Endothelial cell of umbilical vein (primary cell): ENCODE data around the gene DBI. TPM values are rescaled to one million over a fixed set of nuclear protein-coding genes. Genes with fewer than 3 reads are reported as not detected.

Experiments used
- BruUV-seq: library from RNA; stranded (reverse); fragments of 400-500 nt; replicated peaks from 2 replicates; lab custom pipeline; 2021; lab: Mats Ljungman, UMichigan
- CTCF ChIA-PET: fragments of 300-600, 350-600 bp; sonication (Branson Sonifier 250); formaldehyde crosslinking; loops from one replicate; lab custom pipeline; 2021; ENCODE audit warnings: antibody characterized with exemption, inconsistent platforms; lab: Charles Lee
- POLR2A ChIA-PET: fragments of 300-600, 350-600 bp; sonication (Branson Sonifier 250); formaldehyde crosslinking; loops from one replicate; lab custom pipeline; 2021; ENCODE audit warnings: antibody characterized with exemption, inconsistent platforms; lab: Charles Lee
- DNase-seq: peaks from one replicate; pipeline ENCODE4 v3.0.0-alpha.2; 2011; ENCODE audit warnings: low read depth, low spot score
- FAIRE-seq: peaks from 2 replicates; lab custom pipeline; 2011; peaks lifted over from hg19 to GRCh38; lab: Jason Lieb, UNC
- H2AFZ ChIP-seq: 2 replicates; pipeline ENCODE4 v1.6.0; 2012; ENCODE audit warnings: low read depth, low read length, control low read depth, inconsistent platforms
- H3K27ac ChIP-seq: 2 replicates; pipeline ENCODE4 v1.5.1; 2011; ENCODE audit warnings: low read depth, mild to moderate bottlenecking, control low read depth, low read length, moderate library complexity; ENCODE audit not compliant: insufficient read depth
- H3K27me3 ChIP-seq, 2 experiments: 2 replicates each; pipeline versions ENCODE4 v1.6.0 to v1.6.1; 2011; ENCODE audit warnings: low read length in 2 of 2, mixed read lengths in 1 of 2; ENCODE audit not compliant: control insufficient read depth in 2 of 2, insufficient read depth in 2 of 2
- H3K36me3 ChIP-seq, 2 experiments: 2 replicates in 1 of 2; 3 replicates in 1 of 2; pipeline ENCODE4 v1.5.1; 2011; ENCODE audit warnings: low read length in 2 of 2, mild to moderate bottlenecking in 1 of 2, moderate library complexity in 1 of 2; ENCODE audit not compliant: control insufficient read depth in 2 of 2, insufficient read depth in 2 of 2; ENCODE audit errors: extremely low read depth in 1 of 2
- H3K4me1 ChIP-seq: 3 replicates; pipeline ENCODE4 v1.5.1; 2011; ENCODE audit warnings: mild to moderate bottlenecking, low read length; ENCODE audit not compliant: control insufficient read depth, insufficient read depth; ENCODE audit errors: extremely low read depth
- H3K4me2 ChIP-seq: 2 replicates; pipeline ENCODE4 v1.6.1; 2011; ENCODE audit warnings: low read length, control low read depth, mixed read lengths; ENCODE audit not compliant: insufficient read depth
- H3K4me3 ChIP-seq, 3 experiments: fragments of 200-600 bp in 1 of 3; sonication (generic), shearing (Covaris generic) in 1 of 3; replicated peaks in 1 of 3; 2 replicates each; pipeline ENCODE4 v1.5.1; 2011 to 2016; ENCODE audit warnings: control low read depth in 3 of 3, low read length in 3 of 3, mild to moderate bottlenecking in 2 of 3, inconsistent platforms in 1 of 3, low read depth in 1 of 3, moderate library complexity in 1 of 3; ENCODE audit not compliant: insufficient read depth in 1 of 3
- H3K79me2 ChIP-seq: 2 replicates; pipeline ENCODE4 v1.6.0; 2012; ENCODE audit warnings: low read length, inconsistent platforms; ENCODE audit not compliant: control insufficient read depth, insufficient read depth
- H3K9ac ChIP-seq: replicated peaks from 2 replicates; pipeline ENCODE3; 2011; ENCODE audit warnings: low read length, control low read depth; ENCODE audit not compliant: insufficient read depth; ENCODE audit errors: extremely low read depth
- H3K9me1 ChIP-seq: replicated peaks from 3 replicates; pipeline ENCODE4 v1.6.0; 2011; ENCODE audit warnings: mild to moderate bottlenecking, low read length; ENCODE audit not compliant: control insufficient read depth, insufficient read depth; ENCODE audit errors: extremely low read depth
- H3K9me3 ChIP-seq: replicated peaks from 2 replicates; pipeline ENCODE4 v1.5.1; 2012; ENCODE audit warnings: low read length, inconsistent platforms; ENCODE audit not compliant: control insufficient read depth, insufficient read depth
- H4K20me1 ChIP-seq: replicated peaks from 2 replicates; pipeline ENCODE3; 2011; ENCODE audit warnings: mild to moderate bottlenecking, low read length; ENCODE audit not compliant: control insufficient read depth, insufficient read depth; ENCODE audit errors: extremely low read depth
- EZH2 ChIP-seq: IDR thresholded peaks from 2 replicates; pipeline ENCODE4 v1.6.1; 2012; ENCODE audit warnings: borderline replicate concordance, low read depth, mild to moderate bottlenecking, moderate library complexity, low read length, inconsistent platforms; ENCODE audit not compliant: severe bottlenecking
- FOS ChIP-seq: IDR thresholded peaks from 2 replicates; pipeline ENCODE4 v1.6.1; 2011; ENCODE audit warnings: mild to moderate bottlenecking, low read length, moderate library complexity, borderline replicate concordance; ENCODE audit not compliant: insufficient read depth
- GATA2 ChIP-seq: IDR thresholded peaks from 2 replicates; pipeline ENCODE4 v1.7.0; 2011; ENCODE audit warnings: low read depth, mild to moderate bottlenecking, moderate library complexity, mixed read lengths, low read length; ENCODE audit not compliant: insufficient read length, insufficient read depth
- JUN ChIP-seq: IDR thresholded peaks from 2 replicates; pipeline ENCODE4 v1.6.1; 2011; ENCODE audit warnings: borderline replicate concordance, low read depth; ENCODE audit not compliant: insufficient read length, insufficient read depth
- MYC ChIP-seq: IDR thresholded peaks from one replicate; pipeline ENCODE4 v1.6.1; 2011; ENCODE audit warnings: mild to moderate bottlenecking, low read depth, low read length
- POLR2A ChIP-seq: IDR thresholded peaks from 2 replicates; pipeline ENCODE4 v1.6.1; 2012; ENCODE audit warnings: low read depth, mild to moderate bottlenecking, control low read depth, low read length
- POLR2AphosphoS5 ChIP-seq: IDR thresholded peaks from 2 replicates; pipeline ENCODE4 v1.6.1; 2012; ENCODE audit warnings: low read depth, mild to moderate bottlenecking, control low read depth, low read length, moderate library complexity; ENCODE audit not compliant: insufficient read depth
- dilution Hi-C: fragments of 300-500 bp; cut with MboI; formaldehyde crosslinking; loops from one replicate; pipeline ENCODE4 v1.15.0; 2019; ENCODE audit warnings: low sequenced_read_pairs; ENCODE audit not compliant: extremely low pct_ligation_motif_present
- intact Hi-C: fragments of 100-400 bp; cut with micrococcal nuclease; formaldehyde crosslinking; loops from one replicate; pipeline ENCODE4 v1.10.0; 2022
- polyA plus RNA-seq, 4 experiments: library from polyadenylated mRNA; depleted of rRNA in 3 of 4; stranded (reverse) in 3 of 4; unstranded in 1 of 4; fragments of >200 nt; gene quantifications; 2 replicates each; pipeline versions ENCODE4 v1.2.1 to v1.2.3, GENCODE V29; 2011 to 2012; ENCODE audit warnings: missing spikeins in 1 of 4
- total RNA-seq: library from RNA; stranded (reverse); gene quantifications from 2 replicates; pipeline ENCODE4 v1.2.3, GENCODE V29; 2021
- TF ChIP-seq, protein P1 (sequence below), 2 donors: IDR thresholded peaks; 1 replicate in 1 of 2; 2 replicates in 1 of 2; pipeline ENCODE4 v1.5.1; 2011; ENCODE audit warnings: low read length in 2 of 2, mild to moderate bottlenecking in 2 of 2, moderate library complexity in 2 of 2, control low read depth in 1 of 2, inconsistent platforms in 1 of 2, low read depth in 1 of 2; ENCODE audit not compliant: insufficient read depth in 1 of 2; ENCODE audit errors: extremely low read depth in 1 of 2
- TF ChIP-seq, protein P2 (sequence below): IDR thresholded peaks from 2 replicates; pipeline ENCODE4 v1.6.1; 2011; ENCODE audit not compliant: insufficient read depth, insufficient read length

The DBI gene
- total and polyA plus RNA-seq, 2 donors (not counting 3 experiments of a cell fraction or from before 2014, with no cell fraction given), result 214 to 233 TPM

DNA sequence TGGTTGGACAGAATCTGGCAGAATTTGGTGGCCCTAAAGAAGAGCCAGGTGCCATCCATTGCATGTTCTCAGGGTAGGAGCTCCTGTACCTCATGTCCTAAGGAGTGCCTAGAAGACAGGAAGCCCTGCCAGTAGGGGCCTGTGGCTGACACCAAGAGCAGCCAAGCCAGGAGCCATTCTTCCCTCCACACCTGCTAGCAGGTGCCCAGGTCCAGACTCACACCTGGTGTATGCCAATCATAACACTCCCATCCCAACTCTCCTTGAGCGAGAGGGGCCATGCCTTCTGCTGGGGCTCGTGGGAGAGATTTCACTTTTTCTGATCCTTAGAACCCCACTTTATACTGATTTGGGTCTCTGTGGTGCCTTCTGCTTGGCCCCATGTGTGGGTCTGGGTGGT, 38.4 kb downstream of the DBI start:
- DNase-seq (no peak), FAIRE-seq (no peak)
- H3K9me3 ChIP-seq, result no peaks in the 10 kb centered on the region
- H3K36me3 ChIP-seq, result no peaks in the 10 kb centered on the region
- no peaks in the 10 kb centered on the region for H3K9me1 ChIP-seq
- no peak overlapping the region for H3K9ac ChIP-seq
- H3K4me1 ChIP-seq, result no peaks in the 10 kb centered on the region
- H3K4me2 ChIP-seq, result no peak overlapping the region
- H2AFZ ChIP-seq, result no peak overlapping the region
- no peaks in the 10 kb centered on the region for H4K20me1 ChIP-seq
- peaks cover 0 to 2% of the 10 kb centered on the region in 2 experiments for H3K27me3 ChIP-seq
- TF ChIP-seq GATA2 (no peak), POLR2AphosphoS5 (no peak), JUN (no peak), POLR2A (no peak), FOS (no peak), EZH2 (no peak), MYC (no peak)
- TF ChIP-seq, protein P1, sequence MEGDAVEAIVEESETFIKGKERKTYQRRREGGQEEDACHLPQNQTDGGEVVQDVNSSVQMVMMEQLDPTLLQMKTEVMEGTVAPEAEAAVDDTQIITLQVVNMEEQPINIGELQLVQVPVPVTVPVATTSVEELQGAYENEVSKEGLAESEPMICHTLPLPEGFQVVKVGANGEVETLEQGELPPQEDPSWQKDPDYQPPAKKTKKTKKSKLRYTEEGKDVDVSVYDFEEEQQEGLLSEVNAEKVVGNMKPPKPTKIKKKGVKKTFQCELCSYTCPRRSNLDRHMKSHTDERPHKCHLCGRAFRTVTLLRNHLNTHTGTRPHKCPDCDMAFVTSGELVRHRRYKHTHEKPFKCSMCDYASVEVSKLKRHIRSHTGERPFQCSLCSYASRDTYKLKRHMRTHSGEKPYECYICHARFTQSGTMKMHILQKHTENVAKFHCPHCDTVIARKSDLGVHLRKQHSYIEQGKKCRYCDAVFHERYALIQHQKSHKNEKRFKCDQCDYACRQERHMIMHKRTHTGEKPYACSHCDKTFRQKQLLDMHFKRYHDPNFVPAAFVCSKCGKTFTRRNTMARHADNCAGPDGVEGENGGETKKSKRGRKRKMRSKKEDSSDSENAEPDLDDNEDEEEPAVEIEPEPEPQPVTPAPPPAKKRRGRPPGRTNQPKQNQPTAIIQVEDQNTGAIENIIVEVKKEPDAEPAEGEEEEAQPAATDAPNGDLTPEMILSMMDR (IDR thresholded peaks at IDR 0.05; ENCODE audit: extremely low read depth in 1 of 2, insufficient read depth in 1 of 2, low read depth in 1 of 2, low read length in 2 of 2), result no peak
- TF ChIP-seq, protein P2, sequence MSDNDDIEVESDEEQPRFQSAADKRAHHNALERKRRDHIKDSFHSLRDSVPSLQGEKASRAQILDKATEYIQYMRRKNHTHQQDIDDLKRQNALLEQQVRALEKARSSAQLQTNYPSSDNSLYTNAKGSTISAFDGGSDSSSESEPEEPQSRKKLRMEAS, result no peak
- BruUV-seq, result no TSS peak
- dilution Hi-C loops (no loop called here), intact Hi-C loops (loop anchor here (5.0 kb wide), 1 partner anchor 257 kb away; no protein-coding TSS in a partner anchor)
- no peaks in the 10 kb centered on the region for H3K79me2 ChIP-seq
- ChIA-PET POLR2A (no interaction called here), CTCF (interaction anchor here (1.3 to 8.6 kb wide), 3 partner anchors 47 to 71 kb away, joined by 3 to 151 read pairs (median 3); no protein-coding TSS in a partner anchor)
- no peak overlapping the region for H3K27ac ChIP-seq
- H3K4me3 ChIP-seq, result no peak overlapping the region
